ENCODE data around the gene ARHGEF17.

- TF ChIP-seq PPARA (CRISPR knock-in tag; IDR thresholded peaks at IDR 0.05; ENCODE audit: borderline replicate concordance) (no peak), ARNTL (CRISPR knock-in tag; IDR thresholded peaks at IDR 0.05; ENCODE audit: borderline replicate concordance, low read depth) (no peak), TCF4 (CRISPR knock-in tag; IDR thresholded peaks at IDR 0.05; ENCODE audit: borderline replicate concordance) (no peak), CSRNP3 (CRISPR knock-in tag; IDR thresholded peaks at IDR 0.05) (no peak), GLIS3 (CRISPR knock-in tag; IDR thresholded peaks at IDR 0.05) (no peak)
Measured at GRCh38 chr11:73269459-73270015, 38.5 kb upstream of the ARHGEF17 start.

Measured in SK-N-SH treated with all-trans-retinoic acid at 6 μM for 48 hours (cell line).